ENCODE measurements around the gene RAB28.

DNA sequence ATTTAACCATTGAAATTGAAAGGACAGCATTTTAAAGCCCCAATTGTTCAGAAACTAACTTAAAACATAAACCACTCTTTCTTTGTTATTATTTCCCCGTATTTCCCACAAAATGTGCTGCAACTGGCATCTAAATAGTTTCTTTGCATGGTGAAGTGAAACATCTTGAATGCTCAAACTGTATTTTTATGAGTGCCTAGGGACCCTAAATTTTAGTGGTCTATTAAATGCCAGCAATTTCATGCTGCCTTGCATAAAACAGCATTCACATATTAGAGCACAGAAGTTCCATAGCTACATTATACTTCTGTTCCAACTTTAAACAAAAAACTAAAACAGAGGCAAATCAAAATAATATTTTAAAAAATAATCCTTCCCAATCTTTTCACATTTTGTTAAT lies 5.4 kb downstream of the RAB28 start:
- TF ChIP-seq, protein P1, sequence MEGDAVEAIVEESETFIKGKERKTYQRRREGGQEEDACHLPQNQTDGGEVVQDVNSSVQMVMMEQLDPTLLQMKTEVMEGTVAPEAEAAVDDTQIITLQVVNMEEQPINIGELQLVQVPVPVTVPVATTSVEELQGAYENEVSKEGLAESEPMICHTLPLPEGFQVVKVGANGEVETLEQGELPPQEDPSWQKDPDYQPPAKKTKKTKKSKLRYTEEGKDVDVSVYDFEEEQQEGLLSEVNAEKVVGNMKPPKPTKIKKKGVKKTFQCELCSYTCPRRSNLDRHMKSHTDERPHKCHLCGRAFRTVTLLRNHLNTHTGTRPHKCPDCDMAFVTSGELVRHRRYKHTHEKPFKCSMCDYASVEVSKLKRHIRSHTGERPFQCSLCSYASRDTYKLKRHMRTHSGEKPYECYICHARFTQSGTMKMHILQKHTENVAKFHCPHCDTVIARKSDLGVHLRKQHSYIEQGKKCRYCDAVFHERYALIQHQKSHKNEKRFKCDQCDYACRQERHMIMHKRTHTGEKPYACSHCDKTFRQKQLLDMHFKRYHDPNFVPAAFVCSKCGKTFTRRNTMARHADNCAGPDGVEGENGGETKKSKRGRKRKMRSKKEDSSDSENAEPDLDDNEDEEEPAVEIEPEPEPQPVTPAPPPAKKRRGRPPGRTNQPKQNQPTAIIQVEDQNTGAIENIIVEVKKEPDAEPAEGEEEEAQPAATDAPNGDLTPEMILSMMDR (IDR thresholded peaks at IDR 0.05 in 2 of 3, conservative IDR thresholded peaks at IDR 0.05 in 1 of 3; ENCODE audit: borderline replicate concordance in 1 of 3, insufficient read depth in 1 of 3, low read depth in 2 of 3, low read length in 2 of 3): no peak
- TF ChIP-seq CEBPB (IDR thresholded peaks at IDR 0.05; ENCODE audit: low read depth) (no peak), EZH2 (IDR thresholded peaks at IDR 0.05) (no peak), POLR2AphosphoS5 (IDR thresholded peaks at IDR 0.05; ENCODE audit: low read depth, low read length) (no peak), EZH2phosphoT487 (IDR thresholded peaks at IDR 0.05; ENCODE audit: borderline replicate concordance) (no peak), POLR2A (IDR thresholded peaks at IDR 0.05; ENCODE audit: borderline replicate concordance, extremely low read depth, insufficient read depth, insufficient read length) (no peak), YY1 (IDR thresholded peaks at IDR 0.05; ENCODE audit: extremely low read depth, insufficient replicate concordance, low read depth, low read length) (no peak), JUND (IDR thresholded peaks at IDR 0.05) (no peak), ZFX (IDR thresholded peaks at IDR 0.05) (no peak)
- TF ChIP-seq, protein P2, sequence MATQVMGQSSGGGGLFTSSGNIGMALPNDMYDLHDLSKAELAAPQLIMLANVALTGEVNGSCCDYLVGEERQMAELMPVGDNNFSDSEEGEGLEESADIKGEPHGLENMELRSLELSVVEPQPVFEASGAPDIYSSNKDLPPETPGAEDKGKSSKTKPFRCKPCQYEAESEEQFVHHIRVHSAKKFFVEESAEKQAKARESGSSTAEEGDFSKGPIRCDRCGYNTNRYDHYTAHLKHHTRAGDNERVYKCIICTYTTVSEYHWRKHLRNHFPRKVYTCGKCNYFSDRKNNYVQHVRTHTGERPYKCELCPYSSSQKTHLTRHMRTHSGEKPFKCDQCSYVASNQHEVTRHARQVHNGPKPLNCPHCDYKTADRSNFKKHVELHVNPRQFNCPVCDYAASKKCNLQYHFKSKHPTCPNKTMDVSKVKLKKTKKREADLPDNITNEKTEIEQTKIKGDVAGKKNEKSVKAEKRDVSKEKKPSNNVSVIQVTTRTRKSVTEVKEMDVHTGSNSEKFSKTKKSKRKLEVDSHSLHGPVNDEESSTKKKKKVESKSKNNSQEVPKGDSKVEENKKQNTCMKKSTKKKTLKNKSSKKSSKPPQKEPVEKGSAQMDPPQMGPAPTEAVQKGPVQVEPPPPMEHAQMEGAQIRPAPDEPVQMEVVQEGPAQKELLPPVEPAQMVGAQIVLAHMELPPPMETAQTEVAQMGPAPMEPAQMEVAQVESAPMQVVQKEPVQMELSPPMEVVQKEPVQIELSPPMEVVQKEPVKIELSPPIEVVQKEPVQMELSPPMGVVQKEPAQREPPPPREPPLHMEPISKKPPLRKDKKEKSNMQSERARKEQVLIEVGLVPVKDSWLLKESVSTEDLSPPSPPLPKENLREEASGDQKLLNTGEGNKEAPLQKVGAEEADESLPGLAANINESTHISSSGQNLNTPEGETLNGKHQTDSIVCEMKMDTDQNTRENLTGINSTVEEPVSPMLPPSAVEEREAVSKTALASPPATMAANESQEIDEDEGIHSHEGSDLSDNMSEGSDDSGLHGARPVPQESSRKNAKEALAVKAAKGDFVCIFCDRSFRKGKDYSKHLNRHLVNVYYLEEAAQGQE (IDR thresholded peaks at IDR 0.05; ENCODE audit: low read depth): no peak
- TF ChIP-seq, protein P3, sequence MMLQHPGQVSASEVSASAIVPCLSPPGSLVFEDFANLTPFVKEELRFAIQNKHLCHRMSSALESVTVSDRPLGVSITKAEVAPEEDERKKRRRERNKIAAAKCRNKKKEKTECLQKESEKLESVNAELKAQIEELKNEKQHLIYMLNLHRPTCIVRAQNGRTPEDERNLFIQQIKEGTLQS (IDR thresholded peaks at IDR 0.05): no peak

Measured in HCT116 (cell line).